Smooth muscle cell (in vitro differentiated cells): ENCODE data around the gene ZNF646. TPM values are rescaled to one million over a fixed set of nuclear protein-coding genes. Genes with fewer than 3 reads are reported as not detected.

Source experiments
- DNase-seq: peaks from one replicate; lab custom pipeline; 2025; ENCODE audit not compliant: unreplicated experiment; lab: John Stamatoyannopoulos, UW
- H2AFZ ChIP-seq: fragments of 200-600 bp; sonication (generic); 2 replicates; pipeline ENCODE4 v1.6.0; 2016; ENCODE audit warnings: antibody characterized with exemption, low read depth, mild to moderate bottlenecking
- H3F3A ChIP-seq: fragments of 200-600 bp; sonication (generic); 2 replicates; pipeline ENCODE4 v1.6.0; 2017; ENCODE audit warnings: antibody characterized with exemption, low read depth
- H3K27ac ChIP-seq: fragments of 200-600 bp; sonication (generic); 2 replicates; pipeline ENCODE4 v1.5.1; 2016; ENCODE audit warnings: low read depth, mild to moderate bottlenecking
- H3K27me3 ChIP-seq: fragments of 200-600 bp; sonication (generic); 2 replicates; pipeline ENCODE4 v1.6.1; 2016; ENCODE audit warnings: low read depth, mild to moderate bottlenecking
- H3K36me3 ChIP-seq: fragments of 200-600 bp; sonication (generic); 2 replicates; pipeline ENCODE4 v1.5.1; 2016; ENCODE audit warnings: low read depth
- H3K4me1 ChIP-seq: fragments of 200-600 bp; sonication (generic); 2 replicates; pipeline ENCODE4 v1.5.1; 2016; ENCODE audit warnings: low read depth
- H3K4me2 ChIP-seq: fragments of 200-600 bp; sonication (generic); 2 replicates; pipeline ENCODE4 v1.6.0; 2016; ENCODE audit warnings: mild to moderate bottlenecking
- H3K4me3 ChIP-seq: fragments of 200-600 bp; sonication (generic); 2 replicates; pipeline ENCODE4 v1.5.1; 2016; ENCODE audit warnings: mild to moderate bottlenecking
- H3K79me2 ChIP-seq: fragments of 200-600 bp; sonication (generic); 2 replicates; pipeline ENCODE4 v1.6.0; 2016; ENCODE audit warnings: low read depth, mild to moderate bottlenecking
- H3K9ac ChIP-seq: fragments of 200-600 bp; sonication (generic); 2 replicates; pipeline ENCODE4 v1.6.0; 2016; ENCODE audit warnings: low read depth
- H3K9me3 ChIP-seq: fragments of 200-600 bp; sonication (generic); replicated peaks from 2 replicates; pipeline ENCODE4 v1.5.1; 2016; ENCODE audit warnings: low read depth
- H4K20me1 ChIP-seq: fragments of 200-600 bp; sonication (generic); 2 replicates; pipeline ENCODE4 v1.6.0; 2016; ENCODE audit warnings: low read depth
- CTCF ChIP-seq: fragments of 200-600 bp; sonication (generic); IDR thresholded peaks from 2 replicates; pipeline ENCODE4 v1.5.1; 2017; ENCODE audit warnings: borderline replicate concordance, mild to moderate bottlenecking, antibody characterized with exemption; ENCODE audit not compliant: insufficient read depth, poor library complexity, severe bottlenecking
- WGBS: methylation state at CpG from one replicate; pipeline ENCODE4 v1.1.7; 2016; ENCODE audit warnings: low lambda C conversion rate; 5-methylcytosine and 5-hydroxymethylcytosine counted together
- polyA plus RNA-seq: library from polyadenylated mRNA; unstranded; fragments of >200 nt; fragmentation: Nextera tagmentation; extraction: Ambion mirVana; gene quantifications from 2 replicates; pipeline ENCODE4 v1.2.1, GENCODE V29; 2016
- total RNA-seq: library from RNA; depleted of rRNA; stranded (reverse); fragments of >200 nt; gene quantifications from 2 replicates; pipeline ENCODE4 v1.2.3, GENCODE V29; 2014

The ZNF646 gene
- total and polyA plus RNA-seq, 2 experiments from 2014 or later = 5.7 to 7.3 TPM

- H3F3A ChIP-seq = peaks cover 18% of the 10 kb centered on the region
- H2AFZ ChIP-seq = no peak overlapping the region
- no peaks in the 10 kb centered on the region for H3K4me1 ChIP-seq
- H3K36me3 ChIP-seq = no peaks in the 10 kb centered on the region
- no peak for TF ChIP-seq CTCF
- DNase-seq = no peak
- H3K27me3 ChIP-seq = no peaks in the 10 kb centered on the region
- no peaks in the 10 kb centered on the region for H3K9me3 ChIP-seq
- no peak overlapping the region for H3K4me2 ChIP-seq
- H3K4me3 ChIP-seq = no peak overlapping the region
- peaks cover 22% of the 10 kb centered on the region for H3K79me2 ChIP-seq
- no peaks in the 10 kb centered on the region for H4K20me1 ChIP-seq
- WGBS = 100% methylated on average over 14 of the region's 16 CpGs
- no peak overlapping the region for H3K27ac ChIP-seq
- H3K9ac ChIP-seq = no peak overlapping the region
Observed at GRCh38 chr16:31120129-31120528, 45.9 kb downstream of the ZNF646 start.

GRCh38 chr16:31125844-31126243, 51.6 kb downstream of the ZNF646 start:
- Histone ChIP-seq H3K4me1 (no peaks in the 10 kb centered on the region), H2AFZ (no peak overlapping the region), H3K36me3 (no peaks in the 10 kb centered on the region), H3K27ac (no peak overlapping the region), H3K9me3 (no peaks in the 10 kb centered on the region), H3K9ac (no peak overlapping the region), H3K79me2 (no peaks in the 10 kb centered on the region), H3K4me3 (no peak overlapping the region), H3K4me2 (no peak overlapping the region), H4K20me1 (no peaks in the 10 kb centered on the region), H3K27me3 (no peaks in the 10 kb centered on the region), H3F3A (no peaks in the 10 kb centered on the region)
- no peak for DNase-seq
- TF ChIP-seq CTCF = no peak
- WGBS = 99% methylated on average over 3 of the region's 3 CpGs

GRCh38 chr16:31127182-31127581, 53.0 kb downstream of the ZNF646 start:
- no peak for TF ChIP-seq CTCF
- H3K4me3 ChIP-seq = no peak overlapping the region
- H3K79me2 ChIP-seq = no peaks in the 10 kb centered on the region
- H3K4me1 ChIP-seq = no peaks in the 10 kb centered on the region
- no peak for DNase-seq
- H3K9ac ChIP-seq = no peak overlapping the region
- H3F3A ChIP-seq = no peaks in the 10 kb centered on the region
- no peak overlapping the region for H3K4me2 ChIP-seq
- H3K27ac ChIP-seq = no peak overlapping the region
- no peaks in the 10 kb centered on the region for H3K36me3 ChIP-seq
- no peak overlapping the region for H2AFZ ChIP-seq
- 96% methylated on average over 13 of the region's 13 CpGs for WGBS
- H4K20me1 ChIP-seq = no peaks in the 10 kb centered on the region
- H3K9me3 ChIP-seq = no peaks in the 10 kb centered on the region
- H3K27me3 ChIP-seq = no peaks in the 10 kb centered on the region

GRCh38 chr16:31128711-31129567, 54.7 kb downstream of the ZNF646 start:
- H3K9me3 ChIP-seq = no peaks in the 10 kb centered on the region
- H3K9ac ChIP-seq = no peak overlapping the region
- H2AFZ ChIP-seq = no peak overlapping the region
- no peak for TF ChIP-seq CTCF
- H3K27me3 ChIP-seq = no peaks in the 10 kb centered on the region
- peaks cover 2% of the 10 kb centered on the region for H3K4me1 ChIP-seq
- no peak for DNase-seq
- no peaks in the 10 kb centered on the region for H4K20me1 ChIP-seq
- H3K4me2 ChIP-seq = no peak overlapping the region
- H3K27ac ChIP-seq = no peak overlapping the region
- no peaks in the 10 kb centered on the region for H3K79me2 ChIP-seq
- 93% methylated on average over 14 of the region's 14 CpGs for WGBS
- no peaks in the 10 kb centered on the region for H3F3A ChIP-seq
- H3K36me3 ChIP-seq = no peaks in the 10 kb centered on the region
- no peak overlapping the region for H3K4me3 ChIP-seq
